Uterus (tissue), 4 donors: ENCODE results near the gene S100A8. TPM values are rescaled to one million over a fixed set of nuclear protein-coding genes. Genes with fewer than 3 reads are reported as not detected.

Experiments used
- DNase-seq, 2 donors: peaks; one replicate each; pipeline ENCODE4 v3.0.0-alpha.2; 2019 to 2020
- H3K27ac ChIP-seq, 2 donors: fragments of 200-600 bp; sonication (generic); 1 replicate in 1 of 2; 2 replicates in 1 of 2; pipeline ENCODE4 v1.5.1; 2016 to 2018
- H3K27me3 ChIP-seq, 2 donors: fragments of 200-600 bp; sonication (generic); one replicate each; pipeline ENCODE4 v1.5.1; 2018 to 2019; ENCODE audit warnings: control low read depth in 1 of 2
- H3K36me3 ChIP-seq, 2 donors: fragments of 200-600 bp; sonication (generic); one replicate each; pipeline ENCODE4 v1.5.1; 2019; ENCODE audit warnings: control low read depth in 1 of 2
- H3K4me1 ChIP-seq, 2 donors: fragments of 200-600 bp; sonication (generic); one replicate each; pipeline ENCODE4 v1.5.1; 2018 to 2019; ENCODE audit warnings: control low read depth in 1 of 2
- H3K4me3 ChIP-seq, 2 donors: fragments of 200-600 bp; sonication (generic); 1 replicate in 1 of 2; 2 replicates in 1 of 2; pipeline ENCODE4 v1.5.1; 2018 to 2019; ENCODE audit warnings: mild to moderate bottlenecking in 1 of 2
- H3K9me3 ChIP-seq, 2 donors: fragments of 200-600 bp; sonication (generic); one replicate each; pipeline ENCODE4 v1.5.1; 2019; ENCODE audit warnings: control low read depth in 1 of 2
- POLR2A ChIP-seq, 2 donors: fragments of 450-650 bp; IDR thresholded peaks; one replicate each; pipeline ENCODE4 v1.6.1; 2016; ENCODE audit warnings: antibody characterized with exemption in 2 of 2, mild to moderate bottlenecking in 1 of 2, moderate library complexity in 1 of 2
- intact Hi-C: fragments of 100-400 bp; cut with DNase I; formaldehyde crosslinking; loops from one replicate; pipeline ENCODE4 v1.15.1; 2023; ENCODE audit warnings: low total_unique reads
- small RNA-seq: library from RNA; depleted of rRNA; stranded (forward); fragments of <200 nt; gene quantifications from one replicate; pipeline ENCODE3, GENCODE V24; 2016
- total RNA-seq, 4 donors: library from RNA; depleted of rRNA in 3 of 4; stranded (reverse); fragments of >200 nt in 3 of 4; gene quantifications; one replicate each; pipeline versions ENCODE4 v1.1.0 to v1.2.4, GENCODE V29; 2014 to 2023
- TF ChIP-seq, protein P1 (sequence below), 4 experiments: fragments of 200-600 bp in 2 of 4; fragments of 450-650 bp in 2 of 4; sonication (generic) in 2 of 4; IDR thresholded peaks; one replicate each; pipeline ENCODE4 v1.5.1; 2016 to 2019; ENCODE audit warnings: antibody characterized with exemption in 4 of 4, mild to moderate bottlenecking in 2 of 4, moderate library complexity in 1 of 4
- donor health status: DM: yes; HTN: yes; CAD: no.

S100A8 gene
- total RNA-seq, 4 donors from 2014 or later, result 5.4 to 25.2 (median 24.7) TPM; not detected in 1

DNA sequence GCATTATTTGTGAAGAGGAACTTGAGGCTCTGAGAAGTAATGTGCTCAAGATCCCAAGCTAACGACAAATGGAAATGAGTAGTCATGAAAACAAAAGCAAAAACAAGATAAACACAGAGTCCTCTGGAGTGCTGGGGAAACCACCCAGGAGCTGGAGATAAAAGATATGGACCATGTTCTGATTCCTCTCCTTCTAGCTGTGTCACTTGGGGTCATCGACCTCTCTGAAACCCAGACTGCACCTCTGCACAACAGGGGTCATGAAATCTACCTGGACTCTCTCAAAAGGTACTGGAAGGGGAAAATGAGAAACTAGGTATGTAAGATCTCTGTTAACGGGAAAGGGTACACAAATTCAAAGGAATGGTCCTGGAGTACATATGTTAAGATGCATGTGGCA is 48.7 kb downstream of the S100A8 start:
- Histone ChIP-seq H3K27me3 (no peaks in the 10 kb centered on the region), H3K9me3 (no peaks in the 10 kb centered on the region)
- no peak for TF ChIP-seq POLR2A (IDR thresholded peaks at IDR 0.05)
- TF ChIP-seq, protein P1, sequence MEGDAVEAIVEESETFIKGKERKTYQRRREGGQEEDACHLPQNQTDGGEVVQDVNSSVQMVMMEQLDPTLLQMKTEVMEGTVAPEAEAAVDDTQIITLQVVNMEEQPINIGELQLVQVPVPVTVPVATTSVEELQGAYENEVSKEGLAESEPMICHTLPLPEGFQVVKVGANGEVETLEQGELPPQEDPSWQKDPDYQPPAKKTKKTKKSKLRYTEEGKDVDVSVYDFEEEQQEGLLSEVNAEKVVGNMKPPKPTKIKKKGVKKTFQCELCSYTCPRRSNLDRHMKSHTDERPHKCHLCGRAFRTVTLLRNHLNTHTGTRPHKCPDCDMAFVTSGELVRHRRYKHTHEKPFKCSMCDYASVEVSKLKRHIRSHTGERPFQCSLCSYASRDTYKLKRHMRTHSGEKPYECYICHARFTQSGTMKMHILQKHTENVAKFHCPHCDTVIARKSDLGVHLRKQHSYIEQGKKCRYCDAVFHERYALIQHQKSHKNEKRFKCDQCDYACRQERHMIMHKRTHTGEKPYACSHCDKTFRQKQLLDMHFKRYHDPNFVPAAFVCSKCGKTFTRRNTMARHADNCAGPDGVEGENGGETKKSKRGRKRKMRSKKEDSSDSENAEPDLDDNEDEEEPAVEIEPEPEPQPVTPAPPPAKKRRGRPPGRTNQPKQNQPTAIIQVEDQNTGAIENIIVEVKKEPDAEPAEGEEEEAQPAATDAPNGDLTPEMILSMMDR (IDR thresholded peaks at IDR 0.05), result no peak

GRCh38 chr1:153341431-153341934 is 49.4 kb downstream of the S100A8 start:
- DNase-seq, result no peak
- H3K27me3 ChIP-seq, result no peaks in the 10 kb centered on the region
- no peak overlapping the region for H3K27ac ChIP-seq
- H3K36me3 ChIP-seq, result no peaks in the 10 kb centered on the region
- intact Hi-C loops, result no loop called here
- H3K4me3 ChIP-seq, result no peak overlapping the region
- no peak for TF ChIP-seq POLR2A (IDR thresholded peaks at IDR 0.05)
- TF ChIP-seq, protein P1 (IDR thresholded peaks at IDR 0.05), result no peak
- H3K9me3 ChIP-seq, result no peaks in the 10 kb centered on the region
- no peaks in the 10 kb centered on the region for H3K4me1 ChIP-seq

More for the DNA sequence above, 48.7 kb downstream of the S100A8 start:
- DNase-seq, result no peak
- Histone ChIP-seq H3K36me3 (no peaks in the 10 kb centered on the region), H3K4me1 (no peaks in the 10 kb centered on the region), H3K4me3 (no peak overlapping the region), H3K27ac (no peak overlapping the region)
- intact Hi-C loops, result no loop called here

DNA sequence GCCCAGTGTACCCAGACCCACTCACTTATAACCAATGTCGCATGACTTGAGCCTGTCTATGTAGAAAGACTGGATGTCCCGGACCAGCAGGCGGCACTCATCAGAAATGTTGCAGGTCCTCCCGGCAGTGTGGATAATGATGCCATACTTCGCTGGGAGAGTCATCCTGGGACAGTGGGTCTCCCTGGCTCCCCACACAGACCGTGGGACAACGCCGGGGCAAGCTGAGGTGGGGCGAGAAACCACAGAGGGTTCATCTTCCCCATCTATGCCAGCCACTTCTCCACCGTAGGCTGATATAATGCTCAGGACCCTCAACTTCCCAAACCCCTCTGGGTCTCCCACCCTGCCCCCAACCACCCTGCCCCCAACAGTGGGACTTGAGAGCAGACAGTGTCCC is 50.5 kb downstream of the S100A8 start:
- H3K4me1 ChIP-seq, result no peaks in the 10 kb centered on the region
- no peaks in the 10 kb centered on the region for H3K9me3 ChIP-seq
- intact Hi-C loops, result no loop called here
- H3K4me3 ChIP-seq, result no peak overlapping the region
- no peak overlapping the region for H3K27ac ChIP-seq
- H3K27me3 ChIP-seq, result no peaks in the 10 kb centered on the region
- no peaks in the 10 kb centered on the region for H3K36me3 ChIP-seq
- TF ChIP-seq, protein P1 (IDR thresholded peaks at IDR 0.05), result no peak
- TF ChIP-seq POLR2A (IDR thresholded peaks at IDR 0.05), result no peak
- DNase-seq, result no peak

Small RNA genes within 50 kb of the gene (small RNA-seq; reads per million reads assigned to genes)
- gene S100A15A, result not detected

Other genes starting within 250 kb of the S100A8 start
- gene SPRR2G, start 240.2 kb downstream of the S100A8 start, total RNA-seq, result not detected
- gene LELP1, start 187.6 kb downstream of the S100A8 start, total RNA-seq, result not detected
- not detected for gene PRR9, start 173.5 kb downstream of the S100A8 start, total RNA-seq
- not detected for gene LORICRIN, start 131.4 kb downstream of the S100A8 start, total RNA-seq
- gene PGLYRP3, start 78.1 kb downstream of the S100A8 start, total RNA-seq, result not detected
- not detected for gene PGLYRP4, start 42.2 kb downstream of the S100A8 start, total RNA-seq
- 100 to 1,000 TPM in 1 of 4 donors, 10 to 100 TPM in 3; 33.4 to 175 (median 54.0) TPM for gene S100A9, start 33.2 kb downstream of the S100A8 start, total RNA-seq
- gene S100A12, start 15.5 kb downstream of the S100A8 start, total RNA-seq, result 1 to 10 TPM in 2 of 4 donors, not detected in 2; 2.6 to 3.2 TPM
- not detected for gene S100A7A, start 25.4 kb upstream of the S100A8 start, total RNA-seq
- gene S100A7, start 69.6 kb upstream of the S100A8 start, total RNA-seq, result 1 to 10 TPM in 1 of 4 donors, not detected in 3; 3.5 TPM
- gene S100A6, start 144.9 kb upstream of the S100A8 start, total RNA-seq, result 100 to 1,000 TPM in 3 of 4 donors, 10 to 100 TPM in 1; 55.5 to 729 (median 448) TPM
- gene S100A5, start 149.9 kb upstream of the S100A8 start, total RNA-seq, result not detected
- 100 to 1,000 TPM in 3 of 4 donors, 10 to 100 TPM in 1; 58.9 to 226 (median 155) TPM for gene S100A4, start 154.7 kb upstream of the S100A8 start, total RNA-seq
- gene S100A3, start 158.2 kb upstream of the S100A8 start, total RNA-seq, result 1 to 10 TPM in 2 of 4 donors, not detected in 2; 1.2 to 3.7 TPM
- gene S100A2, start 174.8 kb upstream of the S100A8 start, total RNA-seq, result 1 to 10 TPM in 2 of 4 donors, not detected in 2; 2.1 to 2.7 TPM
- gene S100A16, start 222.1 kb upstream of the S100A8 start, total RNA-seq, result 100 to 1,000 TPM in 1 of 4 donors, 10 to 100 TPM in 3; 57.4 to 122 (median 72.1) TPM
- 1 to 10 TPM in 1 of 4 donors, under 1 TPM in 1, not detected in 2; 0.29 to 6.2 TPM for gene S100A14, start 225.3 kb upstream of the S100A8 start, total RNA-seq
- gene S100A13, start 236.4 kb upstream of the S100A8 start, total RNA-seq, result 100 to 1,000 TPM in 2 of 4 donors, 10 to 100 TPM in 2; 25.9 to 269 (median 126) TPM
- 1 to 10 TPM in 1 of 4 donors, not detected in 3; 3.8 TPM for gene S100A1, start 237.4 kb upstream of the S100A8 start, total RNA-seq
- 10 to 100 TPM; 43.8 to 91.0 (median 70.8) TPM for gene CHTOP, start 243.0 kb upstream of the S100A8 start, total RNA-seq